SK-N-SH (cell line): Measurements from ENCODE around the gene ABO. TPM values are rescaled to one million over a fixed set of nuclear protein-coding genes. Genes with fewer than 3 reads are reported as not detected.

Source experiments
- CTCF ChIA-PET: fragments of 300-600, 350-600 bp; formaldehyde crosslinking; extraction: SDS; loops from one replicate; lab custom pipeline; 2021; lab: Yijun Ruan, JAX
- POLR2A ChIA-PET: fragments of 350-600 bp; sonication (Branson Sonifier 250); formaldehyde crosslinking; extraction: SDS; loops from one replicate; lab custom pipeline; 2020; ENCODE audit warnings: antibody characterized with exemption, inconsistent platforms; lab: Yijun Ruan, JAX
- DNase-seq: peaks from one replicate; pipeline ENCODE4 v3.0.0; 2012
- H2AFZ ChIP-seq: fragments of 200-600 bp; sonication (generic); 2 replicates; pipeline ENCODE4 v1.8.1; 2016; ENCODE audit warnings: antibody characterized with exemption, mild to moderate bottlenecking, low read depth
- H3F3A ChIP-seq: fragments of 200-600 bp; sonication (generic); replicated peaks from 2 replicates; pipeline ENCODE3; 2016; ENCODE audit warnings: antibody characterized with exemption, mild to moderate bottlenecking; ENCODE audit not compliant: insufficient read depth
- H3K27ac ChIP-seq, 2 experiments: fragments of 200-500 bp in 1 of 2; fragments of 200-600 bp in 1 of 2; sonication (Bioruptor generic) in 1 of 2; sonication (generic), shearing (Covaris generic) in 1 of 2; 2 replicates each; pipeline versions ENCODE4 v1.5.1 to v1.6.1; 2014 to 2016; ENCODE audit warnings: low read depth in 2 of 2, inconsistent platforms in 1 of 2, low read length in 1 of 2, mild to moderate bottlenecking in 1 of 2, mixed read lengths in 1 of 2
- H3K27me3 ChIP-seq: fragments of 200-600 bp; sonication (generic), shearing (Covaris generic); 2 replicates; pipeline ENCODE4 v1.6.1; 2016; ENCODE audit warnings: mixed run types; ENCODE audit not compliant: insufficient read depth
- H3K36me3 ChIP-seq, 2 experiments: fragments of 200-500 bp in 1 of 2; fragments of 200-600 bp in 1 of 2; sonication (Bioruptor generic) in 1 of 2; sonication (generic) in 1 of 2; replicated peaks in 1 of 2; 2 replicates each; pipeline versions ENCODE3 to v1.5.1; 2014 to 2016; ENCODE audit warnings: low read length in 1 of 2, mild to moderate bottlenecking in 1 of 2; ENCODE audit not compliant: insufficient read depth in 2 of 2, control insufficient read depth in 1 of 2
- H3K4me1 ChIP-seq, 2 experiments: fragments of 200-500 bp in 1 of 2; fragments of 200-600 bp in 1 of 2; sonication (Bioruptor generic) in 1 of 2; sonication (generic), shearing (Covaris generic) in 1 of 2; 2 replicates each; pipeline versions ENCODE4 v1.5.1 to v1.6.1; 2014 to 2016; ENCODE audit warnings: low read depth in 1 of 2, low read length in 1 of 2, mixed run types in 1 of 2; ENCODE audit not compliant: insufficient read depth in 2 of 2, control insufficient read depth in 1 of 2
- H3K4me2 ChIP-seq: fragments of 200-600 bp; sonication (generic), shearing (Covaris generic); 2 replicates; pipeline ENCODE4 v1.6.1; 2017; ENCODE audit warnings: mixed run types
- H3K4me3 ChIP-seq, 2 experiments: fragments of 200-500 bp in 1 of 2; fragments of 200-600 bp in 1 of 2; sonication (Bioruptor generic) in 1 of 2; sonication (generic), shearing (Covaris generic) in 1 of 2; 2 replicates each; pipeline versions ENCODE4 v1.5.1 to v1.8.1; 2014 to 2016; ENCODE audit warnings: low read depth in 2 of 2, inconsistent platforms in 1 of 2, low read length in 1 of 2, mild to moderate bottlenecking in 1 of 2, mixed read lengths in 1 of 2, moderate library complexity in 1 of 2
- H3K79me2 ChIP-seq: fragments of 200-600 bp; sonication (generic); 2 replicates; pipeline ENCODE4 v1.8.1; 2017; ENCODE audit warnings: mild to moderate bottlenecking; ENCODE audit not compliant: insufficient read depth
- H3K9ac ChIP-seq: fragments of 200-600 bp; sonication (generic); 2 replicates; pipeline ENCODE4 v1.6.1; 2017; ENCODE audit warnings: mixed run types
- H3K9me2 ChIP-seq: fragments of 200-600 bp; sonication (generic); 2 replicates; pipeline ENCODE4 v1.6.1; 2017; ENCODE audit warnings: mixed run types
- H3K9me3 ChIP-seq: fragments of 200-600 bp; sonication (generic); 2 replicates; pipeline ENCODE4 v1.6.1; 2017; ENCODE audit warnings: mixed run types, mild to moderate bottlenecking, moderate library complexity
- H4K20me1 ChIP-seq: fragments of 200-600 bp; sonication (generic); 2 replicates; pipeline ENCODE4 v1.6.1; 2017; ENCODE audit warnings: mild to moderate bottlenecking, mixed run types; ENCODE audit not compliant: insufficient read depth
- FOXJ3 ChIP-seq: sonication (generic); formaldehyde crosslinking; IDR thresholded peaks from 2 replicates; pipeline ENCODE4 v1.5.1; 2020; ENCODE audit warnings: mild to moderate bottlenecking, missing genetic modification reagents
- GABPA ChIP-seq: IDR thresholded peaks from 2 replicates; pipeline ENCODE4 v1.4.0; 2012; ENCODE audit warnings: low read depth, mild to moderate bottlenecking
- GATA2 ChIP-seq: sonication (generic); formaldehyde crosslinking; IDR thresholded peaks from 2 replicates; pipeline ENCODE4 v1.5.0; 2020; ENCODE audit warnings: mild to moderate bottlenecking, missing genetic modification reagents
- JUND ChIP-seq: IDR thresholded peaks from 2 replicates; pipeline ENCODE4 v1.4.0; 2012
- MEF2A ChIP-seq: IDR thresholded peaks from 2 replicates; pipeline ENCODE4 v1.4.0; 2012; ENCODE audit warnings: low read depth, borderline replicate concordance
- POLR2AphosphoS5 ChIP-seq: IDR thresholded peaks from 2 replicates; pipeline ENCODE4 v1.6.1; 2012; ENCODE audit warnings: low read depth, low read length
- RAD21 ChIP-seq: IDR thresholded peaks from 2 replicates; pipeline ENCODE4 v1.6.1; 2012; ENCODE audit warnings: mild to moderate bottlenecking, low read length
- RXRA ChIP-seq: IDR thresholded peaks from 2 replicates; pipeline ENCODE4 v1.4.0; 2012; ENCODE audit warnings: low read depth, mild to moderate bottlenecking, borderline replicate concordance
- SIN3A ChIP-seq: IDR thresholded peaks from 2 replicates; pipeline ENCODE4 v1.6.1; 2012; ENCODE audit warnings: low read depth, mild to moderate bottlenecking, low read length, moderate library complexity, borderline replicate concordance
- SMC3 ChIP-seq: IDR thresholded peaks from 2 replicates; pipeline ENCODE4 v1.6.1; 2012; ENCODE audit warnings: low read depth, low read length, improper control_type of control experiment
- TCF12 ChIP-seq: IDR thresholded peaks from 2 replicates; pipeline ENCODE4 v1.4.0; 2012
- TEAD4 ChIP-seq: IDR thresholded peaks from 2 replicates; pipeline ENCODE4 v1.4.0; 2012; ENCODE audit warnings: mild to moderate bottlenecking, borderline replicate concordance; ENCODE audit not compliant: insufficient read depth
- WGBS: methylation state at CpG from one replicate; pipeline ENCODE4 v1.1.6; 2017; ENCODE audit warnings: low lambda C conversion rate; 5-methylcytosine and 5-hydroxymethylcytosine counted together
- polyA plus RNA-seq, 3 experiments: library from polyadenylated mRNA; depleted of rRNA; stranded (reverse); fragments of >200 nt; gene quantifications; 2 replicates each; pipeline ENCODE4 v1.2.3, GENCODE V29; 2012
- TF ChIP-seq, protein P1 (sequence below): IDR thresholded peaks from 2 replicates; pipeline ENCODE4 v1.4.0; 2012; ENCODE audit warnings: low read depth, borderline replicate concordance
- TF ChIP-seq, protein P2 (sequence below): fragments of 150-350 bp; IDR thresholded peaks from 2 replicates; pipeline ENCODE4 v1.6.1; 2016; ENCODE audit warnings: mild to moderate bottlenecking, low read depth, low read length
- TF ChIP-seq, protein P3 (sequence below): IDR thresholded peaks from 2 replicates; pipeline ENCODE4; 2012

ABO gene
- polyA plus RNA-seq, 1 of the 3 experiments (the other 2 are of a cell fraction), result not detected

DNA sequence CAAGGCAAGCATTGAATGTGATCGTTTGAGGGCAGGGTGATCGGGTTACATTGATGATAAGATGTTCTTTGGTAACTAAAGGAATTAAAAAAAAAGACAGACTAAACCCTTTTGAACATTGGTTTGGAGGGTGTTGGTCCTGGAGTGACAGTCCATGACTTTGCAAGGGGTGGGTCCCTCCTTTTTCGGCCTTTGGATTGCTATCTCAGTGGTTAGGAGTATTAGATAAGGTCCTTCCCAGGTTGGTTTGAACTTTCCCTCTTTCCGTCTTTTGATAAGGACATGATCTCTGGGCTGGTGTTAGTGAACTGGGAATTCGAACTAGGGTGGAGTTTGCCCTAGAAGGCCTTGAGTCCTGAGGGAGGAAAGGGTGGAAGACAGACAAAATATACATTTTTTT is 5.4 kb upstream of the ABO start:
- H4K20me1 ChIP-seq, result no peaks in the 10 kb centered on the region
- TF ChIP-seq FOXJ3 (no peak), RAD21 (no peak), JUND (no peak), MEF2A (no peak), TEAD4 (no peak), SMC3 (no peak), SIN3A (no peak), GABPA (no peak)
- TF ChIP-seq, protein P1, sequence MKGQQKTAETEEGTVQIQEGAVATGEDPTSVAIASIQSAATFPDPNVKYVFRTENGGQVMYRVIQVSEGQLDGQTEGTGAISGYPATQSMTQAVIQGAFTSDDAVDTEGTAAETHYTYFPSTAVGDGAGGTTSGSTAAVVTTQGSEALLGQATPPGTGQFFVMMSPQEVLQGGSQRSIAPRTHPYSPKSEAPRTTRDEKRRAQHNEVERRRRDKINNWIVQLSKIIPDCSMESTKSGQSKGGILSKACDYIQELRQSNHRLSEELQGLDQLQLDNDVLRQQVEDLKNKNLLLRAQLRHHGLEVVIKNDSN, result no peak
- TF ChIP-seq, all 33 proteins: peak for 0
- ChIA-PET POLR2A (no interaction called here), CTCF (no interaction called here)
- no peak overlapping the region for H3K4me3 ChIP-seq
- H3F3A ChIP-seq, result no peaks in the 10 kb centered on the region
- H3K9me2 ChIP-seq, result no peaks in the 10 kb centered on the region
- 30% methylated on average over 5 of the region's 5 CpGs for WGBS
- no peaks in the 10 kb centered on the region for H3K9me3 ChIP-seq
- H3K36me3 ChIP-seq, result no peaks in the 10 kb centered on the region
- H3K79me2 ChIP-seq, result no peaks in the 10 kb centered on the region
- no peak overlapping the region for H3K4me2 ChIP-seq
- no peak overlapping the region for H3K9ac ChIP-seq
- H2AFZ ChIP-seq, result no peak overlapping the region
- no peak for DNase-seq
- no peak overlapping the region for H3K27ac ChIP-seq
- peaks cover 50% of the 10 kb centered on the region for H3K27me3 ChIP-seq
- no peaks in the 10 kb centered on the region for H3K4me1 ChIP-seq

DNA sequence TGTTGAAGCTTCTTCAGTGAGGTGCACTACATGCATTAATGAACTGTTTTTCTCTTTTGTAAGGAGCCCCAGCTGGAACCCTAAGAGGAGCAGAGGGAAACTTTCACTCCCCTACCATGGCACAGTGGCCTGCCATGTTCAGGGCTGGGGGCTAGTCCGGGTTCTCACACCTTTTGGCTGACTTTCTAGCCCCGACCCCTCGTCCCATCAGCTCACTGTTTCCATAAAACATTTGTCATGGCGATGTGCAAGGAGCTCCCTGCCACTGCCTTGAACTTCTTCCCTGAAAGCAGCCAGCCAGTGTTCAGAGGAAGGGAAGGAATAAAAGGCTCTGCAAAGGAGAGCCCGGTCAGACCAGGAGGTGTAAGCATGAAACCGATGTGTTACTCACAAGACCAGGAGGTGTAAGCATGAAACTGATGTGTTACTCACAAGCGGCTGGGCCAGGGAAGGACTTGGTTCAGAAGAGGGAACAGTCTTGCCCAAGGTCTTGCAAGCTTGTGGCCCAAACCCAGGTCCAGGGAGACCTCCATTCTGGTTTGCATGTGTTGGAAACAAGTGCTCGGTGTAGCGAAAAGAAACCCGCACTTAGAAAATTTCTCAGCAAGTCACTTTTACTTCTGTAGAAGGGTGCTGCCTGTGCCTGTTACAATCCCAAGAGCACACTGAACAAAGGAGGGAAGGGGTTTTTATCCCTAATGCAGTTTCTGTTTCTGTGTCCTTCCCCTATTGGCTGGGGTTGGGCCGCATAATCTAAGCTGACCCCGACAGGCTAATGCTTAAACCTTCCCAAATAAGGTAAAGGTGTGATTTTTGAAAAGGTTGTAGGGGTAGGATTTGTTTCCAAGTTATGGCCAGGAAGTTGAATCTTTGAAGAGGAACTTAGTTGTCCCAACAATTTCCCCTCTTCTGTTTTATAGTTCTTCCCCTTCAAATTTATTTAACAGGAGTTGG is 3.4 kb upstream of the ABO start:
- Histone ChIP-seq H3K27ac (no peak overlapping the region), H3K36me3 (no peaks in the 10 kb centered on the region), H2AFZ (no peak overlapping the region), H3F3A (no peaks in the 10 kb centered on the region), H3K4me3 (no peak overlapping the region), H3K9me3 (no peaks in the 10 kb centered on the region), H3K4me2 (no peak overlapping the region), H3K79me2 (no peaks in the 10 kb centered on the region), H3K9ac (no peak overlapping the region), H3K9me2 (no peaks in the 10 kb centered on the region), H4K20me1 (no peaks in the 10 kb centered on the region), H3K27me3 (peaks cover 65% of the 10 kb centered on the region), H3K4me1 (no peaks in the 10 kb centered on the region)
- POLR2A ChIA-PET, result no interaction called here
- CTCF ChIA-PET, result interaction anchor here (0.7 to 1.0 kb wide), 2 partner anchors 12 to 13 kb away, joined by 3 read pairs; no protein-coding TSS in a partner anchor
- DNase-seq, result no peak
- 28% methylated on average over 12 of the region's 12 CpGs for WGBS
- no peak for TF ChIP-seq TCF12
- no peak for TF ChIP-seq RXRA

DNA sequence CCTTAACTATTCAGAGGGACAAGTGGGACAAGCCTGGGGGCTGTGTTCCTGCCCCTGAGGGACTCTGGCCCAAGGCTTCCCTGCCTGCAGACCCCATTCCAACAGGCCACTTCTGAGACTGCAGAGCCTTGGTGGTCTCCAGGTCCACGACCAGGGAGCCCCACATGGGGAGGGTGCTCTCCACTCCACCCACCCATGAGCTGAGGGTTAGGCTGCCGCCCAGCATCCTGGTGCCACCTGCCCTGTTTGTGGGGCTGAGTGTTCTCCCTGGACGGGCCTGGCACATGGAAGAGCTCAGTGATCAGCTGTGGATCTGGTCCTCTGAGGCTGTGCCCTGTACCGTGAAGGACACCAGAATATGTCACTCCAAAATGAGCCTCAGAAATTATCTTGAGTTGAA is 2.5 kb upstream of the ABO start:
- H3F3A ChIP-seq, result no peaks in the 10 kb centered on the region
- H3K9ac ChIP-seq, result no peak overlapping the region
- H3K4me2 ChIP-seq, result no peak overlapping the region
- H3K9me2 ChIP-seq, result no peaks in the 10 kb centered on the region
- DNase-seq, result no peak
- peaks cover 71% of the 10 kb centered on the region for H3K27me3 ChIP-seq
- H3K9me3 ChIP-seq, result no peaks in the 10 kb centered on the region
- POLR2A ChIA-PET, result no interaction called here
- no peak overlapping the region for H3K4me3 ChIP-seq
- CTCF ChIA-PET, result interaction anchor here (1.0 kb wide), 1 partner anchor 14 kb away, joined by 3 read pairs; no protein-coding TSS in a partner anchor
- no peak overlapping the region for H2AFZ ChIP-seq
- H3K36me3 ChIP-seq, result no peaks in the 10 kb centered on the region
- H4K20me1 ChIP-seq, result no peaks in the 10 kb centered on the region
- H3K79me2 ChIP-seq, result no peaks in the 10 kb centered on the region
- H3K4me1 ChIP-seq, result no peaks in the 10 kb centered on the region
- 13% methylated on average over 2 of the region's 4 CpGs for WGBS
- no peak overlapping the region for H3K27ac ChIP-seq
- TF ChIP-seq GABPA (no peak), SMC3 (no peak), TCF12 (no peak), POLR2AphosphoS5 (no peak), GATA2 (CRISPR knock-in tag) (no peak), TEAD4 (no peak)
- TF ChIP-seq, protein P2, sequence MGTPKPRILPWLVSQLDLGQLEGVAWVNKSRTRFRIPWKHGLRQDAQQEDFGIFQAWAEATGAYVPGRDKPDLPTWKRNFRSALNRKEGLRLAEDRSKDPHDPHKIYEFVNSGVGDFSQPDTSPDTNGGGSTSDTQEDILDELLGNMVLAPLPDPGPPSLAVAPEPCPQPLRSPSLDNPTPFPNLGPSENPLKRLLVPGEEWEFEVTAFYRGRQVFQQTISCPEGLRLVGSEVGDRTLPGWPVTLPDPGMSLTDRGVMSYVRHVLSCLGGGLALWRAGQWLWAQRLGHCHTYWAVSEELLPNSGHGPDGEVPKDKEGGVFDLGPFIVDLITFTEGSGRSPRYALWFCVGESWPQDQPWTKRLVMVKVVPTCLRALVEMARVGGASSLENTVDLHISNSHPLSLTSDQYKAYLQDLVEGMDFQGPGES, result no peak
- TF ChIP-seq, protein P3, sequence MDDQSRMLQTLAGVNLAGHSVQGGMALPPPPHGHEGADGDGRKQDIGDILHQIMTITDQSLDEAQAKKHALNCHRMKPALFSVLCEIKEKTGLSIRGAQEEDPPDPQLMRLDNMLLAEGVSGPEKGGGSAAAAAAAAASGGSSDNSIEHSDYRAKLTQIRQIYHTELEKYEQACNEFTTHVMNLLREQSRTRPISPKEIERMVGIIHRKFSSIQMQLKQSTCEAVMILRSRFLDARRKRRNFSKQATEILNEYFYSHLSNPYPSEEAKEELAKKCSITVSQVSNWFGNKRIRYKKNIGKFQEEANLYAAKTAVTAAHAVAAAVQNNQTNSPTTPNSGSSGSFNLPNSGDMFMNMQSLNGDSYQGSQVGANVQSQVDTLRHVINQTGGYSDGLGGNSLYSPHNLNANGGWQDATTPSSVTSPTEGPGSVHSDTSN, result no peak
- TF ChIP-seq, protein P1, result no peak
